ENCODE data around the gene HPS6. TPM values are rescaled to one million over a fixed set of nuclear protein-coding genes. Genes with fewer than 3 reads are reported as not detected.

Gene HPS6
- total RNA-seq, 1 donor from 2014 or later, result 33.0 TPM

- Histone ChIP-seq H3K27me3 (ENCODE audit: control insufficient read depth, insufficient read depth, low read length) (no peaks in the 10 kb centered on the region), H3K36me3 (ENCODE audit: control insufficient read depth, insufficient read depth, low read length) (no peaks in the 10 kb centered on the region), H3K4me3 (ENCODE audit: low read depth, low read length) (no peak overlapping the region)
- TF ChIP-seq CTCF (IDR thresholded peaks at IDR 0.05; ENCODE audit: insufficient read depth, low read length, poor library complexity, severe bottlenecking), result no peak
- DNase-seq (ENCODE audit: low read depth), result no peak
Measured at GRCh38 chr10:102085336-102085735, 20.2 kb downstream of the HPS6 start.

GRCh38 chr10:102086196-102086595 is 21.0 kb downstream of the HPS6 start:
- no peak for TF ChIP-seq CTCF (IDR thresholded peaks at IDR 0.05; ENCODE audit: insufficient read depth, low read length, poor library complexity, severe bottlenecking)
- no peak overlapping the region for H3K4me3 ChIP-seq (ENCODE audit: low read depth, low read length)
- DNase-seq (ENCODE audit: low read depth), result no peak
- H3K36me3 ChIP-seq (ENCODE audit: control insufficient read depth, insufficient read depth, low read length), result no peaks in the 10 kb centered on the region
- H3K27me3 ChIP-seq (ENCODE audit: control insufficient read depth, insufficient read depth, low read length), result no peaks in the 10 kb centered on the region

GRCh38 chr10:102090772-102091171 is 25.6 kb downstream of the HPS6 start:
- TF ChIP-seq CTCF (IDR thresholded peaks at IDR 0.05; ENCODE audit: insufficient read depth, low read length, poor library complexity, severe bottlenecking), result no peak
- Histone ChIP-seq H3K4me3 (ENCODE audit: low read depth, low read length) (no peak overlapping the region), H3K36me3 (ENCODE audit: control insufficient read depth, insufficient read depth, low read length) (no peaks in the 10 kb centered on the region), H3K27me3 (ENCODE audit: control insufficient read depth, insufficient read depth, low read length) (no peaks in the 10 kb centered on the region)
- DNase-seq (ENCODE audit: low read depth), result no peak

- Histone ChIP-seq H3K4me3 (ENCODE audit: low read depth, low read length) (no peak overlapping the region), H3K36me3 (ENCODE audit: control insufficient read depth, insufficient read depth, low read length) (no peaks in the 10 kb centered on the region), H3K27me3 (ENCODE audit: control insufficient read depth, insufficient read depth, low read length) (no peaks in the 10 kb centered on the region)
- no peak for DNase-seq (ENCODE audit: low read depth)
- TF ChIP-seq CTCF (IDR thresholded peaks at IDR 0.05; ENCODE audit: insufficient read depth, low read length, poor library complexity, severe bottlenecking), result no peak
Measured at GRCh38 chr10:102096449-102096848, 31.3 kb downstream of the HPS6 start.

- no peak overlapping the region for H3K4me3 ChIP-seq (ENCODE audit: low read depth, low read length)
- no peaks in the 10 kb centered on the region for H3K27me3 ChIP-seq (ENCODE audit: control insufficient read depth, insufficient read depth, low read length)
- DNase-seq (ENCODE audit: low read depth), result no peak
- peak; percentile 11 for TF ChIP-seq CTCF (IDR thresholded peaks at IDR 0.05; ENCODE audit: insufficient read depth, low read length, poor library complexity, severe bottlenecking)
- H3K36me3 ChIP-seq (ENCODE audit: control insufficient read depth, insufficient read depth, low read length), result no peaks in the 10 kb centered on the region
Measured at GRCh38 chr10:102101152-102101551, 36.0 kb downstream of the HPS6 start.

GRCh38 chr10:102102421-102102820 is 37.3 kb downstream of the HPS6 start:
- Histone ChIP-seq H3K36me3 (ENCODE audit: control insufficient read depth, insufficient read depth, low read length) (no peaks in the 10 kb centered on the region), H3K27me3 (ENCODE audit: control insufficient read depth, insufficient read depth, low read length) (no peaks in the 10 kb centered on the region), H3K4me3 (ENCODE audit: low read depth, low read length) (no peak overlapping the region)
- no peak for DNase-seq (ENCODE audit: low read depth)
- TF ChIP-seq CTCF (IDR thresholded peaks at IDR 0.05; ENCODE audit: insufficient read depth, low read length, poor library complexity, severe bottlenecking), result no peak
